ENCODE measurements around the gene PRR11. TPM values are rescaled to one million over a fixed set of nuclear protein-coding genes. Genes with fewer than 3 reads are reported as not detected.

PRR11 gene
- total RNA-seq, 1 experiment from 2014 or later, result 48.5 TPM

- Mint-ChIP-seq H3K9me3 (ENCODE audit: unreplicated experiment) (no peaks in the 10 kb centered on the region), H3K27ac (ENCODE audit: low read depth, unreplicated experiment) (no peak overlapping the region), H3K4me1 (ENCODE audit: insufficient read depth, unreplicated experiment) (peaks cover 6% of the 10 kb centered on the region), H3K4me3 (ENCODE audit: unreplicated experiment) (no peak overlapping the region), H3K27me3 (ENCODE audit: insufficient read depth, unreplicated experiment) (no peaks in the 10 kb centered on the region), H3K36me3 (ENCODE audit: insufficient read depth, unreplicated experiment) (peaks cover 12% of the 10 kb centered on the region)
- BruUV-seq (replicated peaks), result no TSS peak
- DNase-seq (ENCODE audit: unreplicated experiment), result no peak
- POLR2A ChIA-PET, result no interaction called here
- TF ChIP-seq CTCF (IDR thresholded peaks at IDR 0.05; ENCODE audit: unreplicated experiment), result no peak
- CTCF ChIA-PET, result no interaction called here
- intact Hi-C loops (cut with micrococcal nuclease), result no loop called here
These were observed 13.7 kb upstream of the PRR11 start for GRCh38 chr17:59141860-59142259.

GRCh38 chr17:59145571-59146096, 9.9 kb upstream of the PRR11 start:
- H3K4me1 Mint-ChIP-seq (ENCODE audit: insufficient read depth, unreplicated experiment), result peaks cover 14% of the 10 kb centered on the region
- DNase-seq (ENCODE audit: unreplicated experiment), result no peak
- POLR2A ChIA-PET, result interaction anchor here (0.6 to 2.6 kb wide), 6 partner anchors 10 to 744 kb away, joined by 3 to 10 read pairs (median 4); partner anchors contain the start of genes PRR11 and SKA2
- H3K9me3 Mint-ChIP-seq (ENCODE audit: unreplicated experiment), result no peaks in the 10 kb centered on the region
- no peak overlapping the region for H3K27ac Mint-ChIP-seq (ENCODE audit: low read depth, unreplicated experiment)
- BruUV-seq (replicated peaks), result no TSS peak
- H3K4me3 Mint-ChIP-seq (ENCODE audit: unreplicated experiment), result no peak overlapping the region
- intact Hi-C loops (cut with micrococcal nuclease), result no loop called here
- H3K27me3 Mint-ChIP-seq (ENCODE audit: insufficient read depth, unreplicated experiment), result no peaks in the 10 kb centered on the region
- no peak for TF ChIP-seq CTCF (IDR thresholded peaks at IDR 0.05; ENCODE audit: unreplicated experiment)
- CTCF ChIA-PET, result interaction anchor here (0.6 to 1.2 kb wide), 5 partner anchors 9 to 94 kb away, joined by 3 to 6 read pairs (median 4); partner anchors contain the start of genes PRR11 and SKA2
- peaks cover 24% of the 10 kb centered on the region for H3K36me3 Mint-ChIP-seq (ENCODE audit: insufficient read depth, unreplicated experiment)

DNA sequence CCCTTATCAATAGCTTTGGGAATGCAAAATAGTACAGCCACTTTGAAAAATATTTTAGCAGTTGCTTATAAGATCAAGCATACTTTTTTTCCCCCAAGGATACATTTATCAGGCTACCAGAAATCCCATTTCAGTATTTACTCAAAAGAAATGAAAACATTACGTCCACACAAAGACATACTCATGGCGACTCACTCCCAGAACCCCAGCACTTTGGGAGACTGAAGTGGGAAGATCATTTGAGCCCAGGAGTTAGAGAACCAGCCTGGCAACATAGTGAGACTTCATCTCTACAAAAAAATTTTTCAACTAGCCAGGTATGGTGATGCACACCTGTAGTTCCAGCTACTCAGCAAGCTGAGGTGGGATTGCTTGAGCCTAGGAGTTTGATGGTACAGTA, 6.5 kb upstream of the PRR11 start:
- no peaks in the 10 kb centered on the region for H3K27me3 Mint-ChIP-seq (ENCODE audit: insufficient read depth, unreplicated experiment)
- H3K4me3 Mint-ChIP-seq (ENCODE audit: unreplicated experiment), result no peak overlapping the region
- H3K27ac Mint-ChIP-seq (ENCODE audit: low read depth, unreplicated experiment), result peak overlapping the region; percentile 44
- H3K4me1 Mint-ChIP-seq (ENCODE audit: insufficient read depth, unreplicated experiment), result peaks cover 33% of the 10 kb centered on the region
- no TSS peak for BruUV-seq (replicated peaks)
- ChIA-PET CTCF (interaction anchor here (0.7 to 1.3 kb wide), 2 partner anchors 8 to 13 kb away, joined by 3 to 5 read pairs; no protein-coding TSS in a partner anchor), POLR2A (interaction anchor here (1.0 to 3.9 kb wide), 5 partner anchors 9 to 43 kb away, joined by 3 to 35 read pairs (median 3); partner anchors contain the start of gene TRIM37)
- intact Hi-C loops (cut with micrococcal nuclease), result no loop called here
- peaks cover 18% of the 10 kb centered on the region for H3K36me3 Mint-ChIP-seq (ENCODE audit: insufficient read depth, unreplicated experiment)
- TF ChIP-seq CTCF (IDR thresholded peaks at IDR 0.05; ENCODE audit: unreplicated experiment), result no peak
- peak; percentile 31 for DNase-seq (ENCODE audit: unreplicated experiment)
- H3K9me3 Mint-ChIP-seq (ENCODE audit: unreplicated experiment), result no peaks in the 10 kb centered on the region

DNA sequence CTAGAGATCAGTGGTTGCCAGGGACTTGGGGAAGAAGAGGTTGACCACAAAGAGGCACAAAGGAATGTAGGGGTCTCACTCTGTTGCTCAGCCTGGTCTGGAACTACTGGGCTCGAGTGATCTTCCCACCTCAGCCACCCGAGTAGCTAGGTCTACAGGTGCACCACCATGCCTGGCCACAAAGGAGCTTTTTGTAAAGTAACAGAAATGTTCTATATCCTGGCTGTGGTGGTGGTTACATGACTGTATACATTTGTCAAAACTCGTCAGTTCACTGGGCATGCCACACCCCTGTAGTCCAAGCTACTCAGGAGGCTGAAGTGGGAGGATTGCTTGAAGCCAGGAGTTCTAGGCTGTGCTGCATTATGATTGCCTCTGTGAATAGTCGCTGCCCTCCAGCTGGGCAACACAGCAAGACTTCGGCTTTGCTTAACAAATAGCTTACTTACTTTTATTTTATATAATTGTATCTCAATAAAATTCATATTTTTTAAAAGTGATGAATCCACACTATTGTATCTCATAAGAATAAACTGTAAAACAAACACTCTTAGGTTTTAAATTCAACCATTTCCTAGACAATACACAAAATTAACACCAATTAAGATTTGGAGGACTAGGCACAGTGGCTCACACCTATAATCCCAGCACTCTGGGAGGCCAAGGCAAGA, 5.6 kb upstream of the PRR11 start:
- DNase-seq (ENCODE audit: unreplicated experiment), result no peak
- ChIA-PET CTCF (interaction anchor here (0.9 to 1.3 kb wide), 2 partner anchors 7 to 10 kb away, joined by 4 to 5 read pairs; no protein-coding TSS in a partner anchor), POLR2A (interaction anchor here (0.6 to 3.9 kb wide), 9 partner anchors 8 to 335 kb away, joined by 3 to 35 read pairs (median 3); partner anchors contain the start of genes SMG8 and TRIM37)
- Mint-ChIP-seq H3K27me3 (ENCODE audit: insufficient read depth, unreplicated experiment) (no peaks in the 10 kb centered on the region), H3K4me3 (ENCODE audit: unreplicated experiment) (no peak overlapping the region), H3K4me1 (ENCODE audit: insufficient read depth, unreplicated experiment) (peaks cover 33% of the 10 kb centered on the region), H3K9me3 (ENCODE audit: unreplicated experiment) (no peaks in the 10 kb centered on the region), H3K27ac (ENCODE audit: low read depth, unreplicated experiment) (peak overlapping the region; percentile 44), H3K36me3 (ENCODE audit: insufficient read depth, unreplicated experiment) (peaks cover 18% of the 10 kb centered on the region)
- no TSS peak for BruUV-seq (replicated peaks)
- TF ChIP-seq CTCF (IDR thresholded peaks at IDR 0.05; ENCODE audit: unreplicated experiment), result no peak
- intact Hi-C loops (cut with micrococcal nuclease), result no loop called here

Data from MCF 10A (cell line).